ENCODE measurements around the gene ZER1. TPM values are rescaled to one million over a fixed set of nuclear protein-coding genes. Genes with fewer than 3 reads are reported as not detected.
A peak's percentile ranks its signal among the peaks of the same experiment; 100 is the strongest.

ZER1 gene
- polyA plus RNA-seq, 3 donors, result 16.1 to 25.6 (median 18.0) TPM

- Histone ChIP-seq H3K4me3 (replicated peaks in 1 of 3; ENCODE audit: low read depth in 2 of 3, low read length in 3 of 3) (no peak overlapping the region), H3K79me2 (ENCODE audit: insufficient read depth, low read length) (peaks cover 30% of the 10 kb centered on the region), H3K36me3 (replicated peaks in 1 of 2; ENCODE audit: control insufficient read depth in 1 of 2, insufficient read depth in 2 of 2, low read length in 2 of 2) (peaks cover 2 to 7% of the 10 kb centered on the region in 2 donors), H3K4me2 (replicated peaks; ENCODE audit: extremely low read depth, low read length, poor library complexity, severe bottlenecking) (no peak overlapping the region), H2AFZ (ENCODE audit: insufficient read depth, low read depth, low read length, poor library complexity, severe bottlenecking) (no peak overlapping the region), H3K9me3 (replicated peaks in 1 of 2; ENCODE audit: control insufficient read depth in 1 of 2, insufficient read depth in 1 of 2, low read length in 2 of 2) (no peaks in the 10 kb centered on the region), H4K20me1 (ENCODE audit: insufficient read depth, low read length) (no peaks in the 10 kb centered on the region), H3K27me3 (ENCODE audit: control insufficient read depth in 2 of 2, insufficient read depth in 2 of 2, low read length in 2 of 2) (no peaks in the 10 kb centered on the region), H3K4me1 (ENCODE audit: control insufficient read depth in 1 of 2, insufficient read depth in 2 of 2, low read length in 2 of 2) (peaks cover 8 to 25% of the 10 kb centered on the region in 2 donors), H3K9ac (ENCODE audit: insufficient read depth, low read length, poor library complexity, severe bottlenecking) (no peak overlapping the region), H3K27ac (ENCODE audit: low read depth in 1 of 2, low read length in 2 of 2) (peak overlapping the region in 1 of 2 donors; percentile 6)
- H3K9me3 Mint-ChIP-seq, result no peaks in the 10 kb centered on the region
- peaks cover 26% of the 10 kb centered on the region for H3K4me1 Mint-ChIP-seq
- no peaks in the 10 kb centered on the region for H3K27me3 Mint-ChIP-seq (ENCODE audit: low read depth in 3 of 3)
- 100% methylated on average over 1 of the region's 6 CpGs for WGBS (ENCODE audit: insufficient coverage)
- no peak for DNase-seq
- no peak overlapping the region for H3K4me3 Mint-ChIP-seq
- TF ChIP-seq CTCF (IDR thresholded peaks at IDR 0.05), result no peak
- peaks cover 6 to 15% of the 10 kb centered on the region in 2 donors for H3K36me3 Mint-ChIP-seq
- peak overlapping the region in 2 of 7 donors; percentile 26 to 31 for H3K27ac Mint-ChIP-seq
- intact Hi-C loops (cut with micrococcal nuclease), result no loop called here
Observed at GRCh38 chr9:128768606-128769005, 3.1 kb downstream of the ZER1 start.

GRCh38 chr9:128765499-128765898 is 6.2 kb downstream of the ZER1 start:
- Histone ChIP-seq H3K79me2 (ENCODE audit: insufficient read depth, low read length) (peaks cover 18% of the 10 kb centered on the region), H3K9me3 (replicated peaks in 1 of 2; ENCODE audit: control insufficient read depth in 1 of 2, insufficient read depth in 1 of 2, low read length in 2 of 2) (no peaks in the 10 kb centered on the region), H3K9ac (ENCODE audit: insufficient read depth, low read length, poor library complexity, severe bottlenecking) (no peak overlapping the region), H3K4me3 (replicated peaks in 1 of 3; ENCODE audit: low read depth in 2 of 3, low read length in 3 of 3) (no peak overlapping the region), H3K4me1 (ENCODE audit: control insufficient read depth in 1 of 2, insufficient read depth in 2 of 2, low read length in 2 of 2) (peaks cover 1 to 7% of the 10 kb centered on the region in 2 donors), H3K36me3 (replicated peaks in 1 of 2; ENCODE audit: control insufficient read depth in 1 of 2, insufficient read depth in 2 of 2, low read length in 2 of 2) (peaks cover 2 to 7% of the 10 kb centered on the region in 2 donors), H3K27me3 (ENCODE audit: control insufficient read depth in 2 of 2, insufficient read depth in 2 of 2, low read length in 2 of 2) (no peaks in the 10 kb centered on the region), H3K4me2 (replicated peaks; ENCODE audit: extremely low read depth, low read length, poor library complexity, severe bottlenecking) (no peak overlapping the region), H4K20me1 (ENCODE audit: insufficient read depth, low read length) (peaks cover 9% of the 10 kb centered on the region), H3K27ac (ENCODE audit: low read depth in 1 of 2, low read length in 2 of 2) (no peak overlapping the region), H2AFZ (ENCODE audit: insufficient read depth, low read depth, low read length, poor library complexity, severe bottlenecking) (no peak overlapping the region)
- no peak for DNase-seq
- no peak for TF ChIP-seq CTCF (IDR thresholded peaks at IDR 0.05)
- Mint-ChIP-seq H3K9me3 (no peaks in the 10 kb centered on the region), H3K36me3 (peaks cover 6 to 17% of the 10 kb centered on the region in 2 donors), H3K27ac (peak overlapping the region in 1 of 7 donors; percentile 53), H3K27me3 (ENCODE audit: low read depth in 3 of 3) (peaks cover 0 to under 1% (median 0%) of the 10 kb centered on the region in 3 donors), H3K4me3 (no peak overlapping the region), H3K4me1 (peaks cover 13% of the 10 kb centered on the region)
- 87% methylated on average over 2 of the region's 3 CpGs for WGBS (ENCODE audit: insufficient coverage)
- intact Hi-C loops (cut with micrococcal nuclease), result no loop called here

Data from CD14-positive monocyte (primary cell).